GM18520 (cell line): ENCODE results near the gene TRIM43B.
"Not testable (repeated sequence)": the region's sequence is repeated elsewhere in the genome, so short reads cannot be mapped to it uniquely, and the experiment has no call there.

ENCODE experiments used
- ATAC-seq: cut with Tn5 transposase; IDR thresholded peaks from one replicate; pipeline ENCODE4 v1.9.1; 2021; ENCODE audit not compliant: unreplicated experiment

The TRIM43B gene

GRCh38 chr2:95484654-95485053, at the start of gene TRIM43B:
Gene TRIM43B (minus strand): TSS chr2:95484754. CDS start chr2:95482714, 2,040 bp downstream.
- not testable (repeated sequence) for ATAC-seq

DNA sequence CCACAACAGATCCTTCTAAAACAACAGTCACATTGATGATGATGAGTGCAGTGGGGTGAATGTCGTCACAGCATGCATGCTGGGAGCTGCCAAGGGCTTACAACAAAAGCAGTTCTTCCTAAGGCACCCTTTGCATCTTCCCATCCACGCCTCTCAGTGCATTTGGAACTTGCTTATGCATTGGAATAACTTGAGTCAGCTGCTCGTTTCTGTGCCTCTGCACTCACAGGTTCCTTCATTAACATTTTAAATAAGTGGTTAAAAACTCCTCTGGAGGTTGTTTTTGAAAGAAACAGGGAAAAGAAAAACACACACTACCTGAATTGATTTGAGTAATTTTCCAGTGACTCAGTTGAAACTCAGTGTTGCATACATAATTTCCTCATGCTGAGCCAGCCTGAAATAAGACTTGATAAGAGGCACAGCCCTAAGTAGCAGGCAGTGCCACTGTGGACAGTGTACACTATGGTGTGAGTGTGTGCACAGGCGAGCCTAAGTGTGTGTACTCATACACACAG, 46.8 kb upstream of the TRIM43B start:
- ATAC-seq = no peak

- peak; percentile 71 for ATAC-seq
Measured at GRCh38 chr2:95530734-95531133, 46.2 kb upstream of the TRIM43B start.

DNA sequence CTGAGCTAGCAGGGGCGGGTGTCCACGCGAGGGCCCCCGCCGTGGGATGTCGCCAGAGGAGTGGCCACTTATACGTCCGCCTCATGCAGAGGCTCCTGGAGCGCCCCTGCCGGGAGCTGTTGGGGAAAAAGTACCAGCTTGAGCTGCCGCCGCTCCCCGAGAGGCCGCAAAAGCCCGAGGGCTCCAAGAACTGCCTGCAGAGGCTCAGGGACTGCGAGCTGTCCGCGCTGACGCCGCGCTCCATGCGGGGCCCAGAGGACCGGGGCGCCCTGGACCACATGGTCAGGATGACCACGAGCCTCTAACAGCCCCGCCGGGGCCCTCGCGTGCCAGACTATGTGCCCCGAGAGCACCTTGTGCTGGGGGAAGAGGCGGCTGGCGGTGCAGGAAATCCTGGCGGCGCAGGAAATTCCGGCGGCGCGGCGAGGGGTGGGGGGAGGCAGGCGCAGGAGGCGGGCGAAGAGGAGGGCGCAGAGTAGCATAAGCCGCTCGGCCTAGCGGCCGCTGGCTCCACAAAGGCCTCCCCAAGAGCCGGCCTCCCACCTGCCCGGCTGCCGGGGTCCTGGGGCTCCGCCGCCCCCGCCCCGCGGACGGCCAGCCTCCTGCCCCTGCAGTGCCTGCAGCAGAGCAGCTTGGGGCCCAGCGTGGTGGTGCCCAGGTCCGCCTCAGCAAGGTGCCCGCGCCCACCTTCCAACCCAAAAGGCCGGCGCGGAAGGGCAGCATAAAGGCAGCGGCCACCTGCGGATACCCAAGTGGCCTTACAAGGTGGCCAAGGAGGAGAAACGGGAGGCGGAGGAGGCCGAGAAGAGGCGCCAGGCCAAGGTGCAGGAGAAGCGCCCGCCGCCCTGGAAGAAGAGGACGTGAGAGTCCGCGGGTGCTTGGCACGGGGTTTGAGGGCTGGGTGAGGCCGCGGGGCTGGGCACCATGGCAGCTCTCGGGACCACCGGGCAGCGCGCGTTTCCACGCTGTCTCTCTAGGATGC, 42.1 kb upstream of the TRIM43B start:
- no peak for ATAC-seq

DNA sequence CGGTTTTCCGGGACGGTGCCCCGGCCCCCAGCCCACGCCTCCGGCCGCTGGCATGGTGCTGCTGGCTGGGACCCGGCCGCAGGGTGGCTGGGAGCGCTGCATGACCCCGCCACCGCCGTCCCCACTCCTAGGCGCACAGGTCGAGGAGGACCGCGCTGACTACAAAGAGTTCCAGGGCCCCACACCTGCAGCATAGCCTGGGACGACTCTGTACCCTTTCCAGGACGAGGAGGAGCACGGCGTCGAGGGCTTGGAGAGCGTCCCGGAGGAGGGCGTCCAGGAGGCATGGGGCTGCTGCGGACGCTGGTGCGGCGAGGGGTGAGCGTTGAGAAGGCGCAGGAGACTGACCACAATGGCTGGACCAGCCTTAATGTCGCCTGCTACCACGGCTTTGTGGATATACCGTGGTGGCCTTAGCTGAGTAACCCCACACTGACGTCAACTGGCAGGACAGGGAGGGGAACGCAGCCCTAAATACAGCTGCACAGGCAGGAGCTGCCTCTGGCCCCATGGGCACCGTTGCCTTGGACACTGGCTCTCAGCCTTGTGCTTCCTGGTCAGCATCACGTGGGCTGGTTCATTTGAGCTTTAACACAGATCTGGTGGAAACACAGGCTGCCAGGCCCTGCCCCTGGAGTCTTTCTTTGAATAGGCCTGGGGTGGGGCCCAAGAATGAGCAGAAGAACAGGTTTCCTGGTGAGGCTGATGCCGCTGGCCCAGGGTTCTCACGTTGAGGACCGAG, 40.9 kb upstream of the TRIM43B start:
- ATAC-seq = no peak

DNA sequence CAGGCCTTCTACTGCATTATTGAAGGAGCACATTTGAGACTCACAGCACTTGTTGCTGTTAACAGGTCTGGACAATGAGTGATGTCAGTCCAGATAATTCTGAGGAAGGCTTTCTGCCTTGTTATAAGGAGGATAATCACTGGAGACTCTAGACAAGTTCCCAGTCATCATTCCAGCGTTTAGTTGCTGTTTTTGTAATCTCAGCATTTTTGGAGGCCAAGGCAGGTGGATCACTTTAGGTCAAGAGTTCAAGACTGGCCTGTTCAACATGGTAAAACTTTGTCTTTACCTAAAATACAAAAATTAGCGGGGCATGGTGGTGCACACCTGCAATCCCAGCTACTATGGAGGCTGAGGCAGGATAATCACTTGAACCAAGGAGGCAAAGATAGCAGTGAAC, 39.6 kb upstream of the TRIM43B start:
- no peak for ATAC-seq

- ATAC-seq = no peak
Measured at GRCh38 chr2:95514718-95515117, 30.2 kb upstream of the TRIM43B start.

DNA sequence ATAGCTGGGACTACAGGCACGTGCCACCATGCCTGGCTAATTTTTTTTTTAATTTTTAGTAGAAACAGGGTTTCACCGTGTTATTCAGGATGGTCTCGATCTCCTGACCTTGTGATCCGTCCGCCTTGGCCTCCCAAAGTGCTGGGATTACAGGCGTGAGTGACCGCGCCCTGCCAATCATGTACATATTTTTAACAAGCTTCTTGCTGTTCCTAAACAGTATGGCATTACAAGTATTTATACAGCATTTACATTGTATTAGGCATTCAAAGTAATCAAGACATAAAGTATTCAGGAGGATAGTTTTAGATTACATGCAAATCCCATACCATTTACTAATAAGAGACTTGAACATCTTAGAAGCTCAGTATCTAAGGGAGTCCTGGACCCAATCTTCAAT, 29.7 kb upstream of the TRIM43B start:
- ATAC-seq = not testable (repeated sequence)

DNA sequence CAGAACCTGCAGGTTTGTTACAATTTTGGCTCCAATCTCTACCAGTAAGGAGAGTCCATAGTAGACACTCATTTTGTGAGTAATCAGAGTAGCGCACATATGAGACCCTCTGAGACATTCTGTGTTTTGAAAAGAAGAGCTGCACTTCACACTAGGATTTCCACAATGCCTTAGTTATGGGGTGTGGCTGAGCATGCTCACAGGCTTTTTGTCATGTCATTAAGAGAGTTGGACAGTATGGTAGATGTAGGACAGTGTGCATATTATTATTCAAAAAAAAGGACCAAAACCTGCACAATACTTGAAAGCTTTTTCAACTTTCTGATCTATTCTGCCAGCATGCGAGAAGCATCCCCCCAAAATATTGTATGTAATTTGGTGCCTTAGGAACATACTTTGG, 24.9 kb upstream of the TRIM43B start:
- ATAC-seq = no peak

GRCh38 chr2:95505222-95505621, 20.7 kb upstream of the TRIM43B start:
- no peak for ATAC-seq

- ATAC-seq = no peak
Measured at GRCh38 chr2:95500854-95501253, 16.3 kb upstream of the TRIM43B start.

DNA sequence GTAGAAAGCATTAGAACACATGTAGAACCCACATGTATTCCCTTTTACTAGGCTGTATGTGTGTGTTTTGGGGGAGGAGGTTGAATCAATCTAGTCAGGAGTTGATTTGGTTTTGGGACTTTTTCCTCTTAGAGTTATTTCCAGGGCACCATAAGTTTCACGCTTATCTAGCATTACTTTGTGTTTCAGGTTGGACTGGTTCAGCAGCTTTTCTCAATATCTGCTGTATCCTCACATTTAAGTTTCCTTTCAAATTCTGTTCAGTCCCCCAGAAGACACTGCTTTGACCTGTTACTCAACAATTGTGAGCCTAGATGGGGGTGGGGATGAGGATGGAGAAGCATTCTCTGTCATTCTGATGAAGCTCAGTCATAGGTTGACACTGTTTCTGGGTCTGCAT, 7.5 kb upstream of the TRIM43B start:
- not testable (repeated sequence) for ATAC-seq

GRCh38 chr2:95475025-95475424, 9.5 kb downstream of the TRIM43B start:
- ATAC-seq = not testable (repeated sequence)

- ATAC-seq = not testable (repeated sequence)
Measured at GRCh38 chr2:95467984-95468383, 16.6 kb downstream of the TRIM43B start.

DNA sequence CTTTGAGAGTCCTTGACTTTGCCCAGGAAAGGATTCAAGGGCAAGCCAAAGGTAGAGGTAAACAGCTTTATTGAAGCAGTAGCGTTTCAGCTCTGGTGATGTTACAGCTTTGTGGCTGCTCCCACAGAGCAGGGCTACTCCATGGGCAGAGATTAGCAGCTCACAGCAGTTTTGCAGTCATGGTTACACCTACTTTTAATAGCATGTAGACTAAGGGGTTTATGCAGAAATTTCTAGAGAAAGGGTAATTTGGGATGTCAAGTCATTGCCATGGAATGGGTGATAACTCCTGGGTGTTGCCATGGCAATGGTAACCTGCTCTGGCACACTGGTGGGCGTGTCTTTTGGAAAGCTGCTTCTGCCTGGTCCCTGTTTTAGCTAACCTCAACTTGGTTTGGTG, 18.0 kb downstream of the TRIM43B start:
- not testable (repeated sequence) for ATAC-seq

- not testable (repeated sequence) for ATAC-seq
Measured at GRCh38 chr2:95463292-95463691, 21.3 kb downstream of the TRIM43B start.

DNA sequence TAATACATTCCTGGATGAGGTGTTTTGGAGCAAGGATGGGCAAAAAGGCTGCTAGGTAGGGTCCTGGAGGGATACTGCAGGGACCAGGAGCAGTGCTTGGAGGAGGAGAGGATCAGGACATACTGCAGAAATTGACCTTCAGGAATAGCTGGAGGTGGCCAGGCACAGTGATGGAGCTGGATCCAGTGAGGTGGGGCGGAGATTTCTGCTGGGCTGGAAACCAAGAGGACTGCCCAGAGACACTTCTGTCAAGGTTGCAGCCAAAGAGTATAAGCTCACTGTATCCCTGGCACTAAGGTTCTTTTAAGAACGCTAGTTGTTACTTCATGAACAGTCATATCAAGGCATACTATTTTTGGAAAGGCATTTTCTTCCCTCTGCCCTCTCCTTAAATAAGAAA, 39.2 kb downstream of the TRIM43B start:
- ATAC-seq = not testable (repeated sequence)

DNA sequence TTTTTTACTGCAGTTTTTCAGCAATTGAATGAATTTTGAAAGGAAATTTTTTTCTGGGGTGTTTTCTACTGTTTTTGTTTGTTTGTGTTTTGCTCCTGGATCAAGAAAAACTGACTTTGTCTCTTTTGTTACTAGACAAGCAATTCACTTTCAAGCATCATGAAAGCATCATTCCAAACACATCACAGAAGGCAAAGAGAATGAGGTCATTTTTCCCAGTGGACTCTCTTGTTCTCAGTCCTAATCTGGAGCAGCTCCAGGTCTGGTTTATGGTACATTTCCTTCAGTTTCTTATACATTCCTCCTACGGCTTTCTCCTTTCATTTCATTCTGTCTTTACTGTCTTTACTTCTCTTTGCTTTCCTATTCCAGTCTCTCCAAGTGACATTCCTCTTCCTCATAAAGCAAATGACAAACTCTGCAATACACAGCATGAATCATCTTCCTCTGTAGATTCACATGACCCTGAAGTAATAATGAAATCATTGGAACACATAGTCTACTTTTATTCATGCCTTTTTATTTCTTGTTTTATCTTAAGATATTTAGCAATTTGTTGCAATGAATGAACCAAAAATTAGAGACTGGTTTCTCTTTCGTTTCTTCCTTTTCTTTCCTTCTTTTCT, 42.0 kb downstream of the TRIM43B start:
- ATAC-seq = not testable (repeated sequence)

- ATAC-seq = not testable (repeated sequence)
Measured at GRCh38 chr2:95435872-95436209, 48.7 kb downstream of the TRIM43B start.

GRCh38 chr2:95435162-95435871, 49.2 kb downstream of the TRIM43B start:
- not testable (repeated sequence) for ATAC-seq
